GM19238 (cell line): ENCODE measurements around the gene PGF.

Experiments
- DNase-seq: peaks from one replicate; pipeline ENCODE4 v3.0.0; 2011; ENCODE audit warnings: low spot score; ENCODE audit not compliant: insufficient read length

PGF gene

DNA sequence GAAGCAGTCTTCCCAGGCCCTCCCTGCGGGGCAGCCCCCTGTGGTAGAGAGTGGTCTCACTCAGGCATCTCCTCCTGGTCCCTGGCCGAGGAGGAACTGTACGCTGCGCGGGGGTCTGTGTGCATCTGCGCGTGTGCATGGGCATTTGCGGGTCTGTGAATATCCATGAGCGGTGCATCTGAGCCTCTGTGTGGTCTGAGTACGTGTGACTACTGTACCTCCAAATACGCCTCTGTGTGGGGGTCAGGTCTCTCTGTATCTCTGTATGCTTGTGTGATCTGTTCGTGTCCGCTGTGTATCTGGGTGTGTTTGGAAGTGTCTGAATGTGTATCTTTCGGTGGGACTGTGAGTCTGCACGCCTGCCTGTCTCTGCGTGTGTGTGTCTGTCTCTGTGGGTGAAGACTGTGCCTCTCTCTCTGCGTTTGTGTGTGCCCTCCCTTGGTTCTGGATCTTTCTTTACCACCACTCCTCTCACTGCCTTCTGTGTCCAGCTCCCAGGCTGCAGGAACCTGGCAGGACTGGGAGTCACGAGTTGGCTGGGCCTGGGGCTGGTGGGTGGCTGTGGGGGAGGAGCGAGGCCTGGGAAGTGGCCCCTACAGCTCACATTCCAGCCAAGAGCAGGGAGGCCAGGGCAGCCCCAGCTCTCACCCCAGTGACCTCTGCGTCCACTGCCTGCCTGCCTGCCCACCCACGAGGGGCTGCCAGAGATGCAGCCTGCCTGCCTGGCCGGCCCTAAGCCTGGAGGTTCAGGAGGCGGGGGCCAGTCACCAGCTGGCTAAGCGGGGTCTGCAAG, 1.1 kb upstream of the PGF start:
- no peak for DNase-seq

DNA sequence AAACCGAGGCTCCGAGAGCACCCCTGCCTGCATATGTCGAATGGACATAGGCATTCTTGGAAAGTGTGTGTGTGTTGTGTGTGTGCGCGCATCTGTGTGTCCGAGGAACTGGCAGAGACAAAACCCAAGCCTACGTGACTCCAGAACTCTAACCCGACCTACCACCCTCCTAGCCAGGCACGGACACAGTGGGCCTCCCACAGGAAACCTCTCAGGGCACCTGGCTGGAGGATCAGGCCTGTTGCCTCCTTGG, 556 bp upstream of the PGF start:
- DNase-seq: no peak

DNA sequence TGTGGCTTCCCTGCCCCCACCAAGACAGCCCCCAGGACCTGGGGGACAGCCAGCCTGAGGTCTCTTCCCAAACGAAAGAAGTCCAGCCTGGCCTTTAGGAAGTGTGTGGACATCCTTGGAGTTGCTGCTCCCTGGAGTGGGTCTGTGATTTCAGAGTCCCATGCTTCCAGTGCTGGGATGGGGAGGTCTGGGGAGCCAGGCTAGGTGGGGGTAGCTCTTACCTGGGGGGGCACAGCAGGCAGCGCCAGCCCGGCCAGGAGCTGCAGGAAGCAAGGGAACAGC, 509 bp downstream of the PGF start:
- no peak for DNase-seq

DNA sequence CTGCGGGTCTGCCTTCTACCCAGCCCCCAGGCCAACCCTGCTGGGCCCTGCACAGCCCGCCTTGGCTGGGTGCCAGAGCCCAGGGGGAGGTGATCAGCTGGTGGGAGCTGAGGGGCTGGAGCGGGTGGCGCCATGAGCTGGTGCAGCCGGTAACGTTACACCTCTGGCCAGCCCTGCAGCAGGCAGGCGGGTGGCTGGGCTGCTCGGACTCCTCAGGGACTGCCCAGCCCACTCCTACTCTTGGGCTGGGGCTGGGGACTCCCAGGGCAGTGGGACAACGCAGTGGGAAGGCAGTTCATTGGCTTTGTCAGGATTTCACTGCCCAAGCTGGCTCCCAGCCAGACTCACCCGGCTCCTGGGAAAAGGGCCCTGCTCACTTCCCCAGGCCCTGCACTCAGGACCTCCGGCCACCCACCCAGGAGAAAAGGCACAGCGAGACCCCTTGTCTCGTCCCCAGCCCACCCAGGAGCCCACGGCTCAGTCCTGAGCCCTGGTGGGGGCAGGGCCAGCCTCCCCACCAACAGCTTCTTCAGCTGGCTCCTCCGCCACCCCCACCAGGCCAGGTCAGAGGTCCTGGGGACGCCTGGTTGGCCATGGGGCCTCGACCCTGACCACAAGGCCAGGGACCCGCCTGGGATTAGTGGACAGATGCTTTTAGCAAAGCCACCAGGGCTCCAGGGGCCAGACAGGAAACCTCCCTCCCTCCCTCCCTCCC, 1.0 kb downstream of the PGF start:
- no peak for DNase-seq

DNA sequence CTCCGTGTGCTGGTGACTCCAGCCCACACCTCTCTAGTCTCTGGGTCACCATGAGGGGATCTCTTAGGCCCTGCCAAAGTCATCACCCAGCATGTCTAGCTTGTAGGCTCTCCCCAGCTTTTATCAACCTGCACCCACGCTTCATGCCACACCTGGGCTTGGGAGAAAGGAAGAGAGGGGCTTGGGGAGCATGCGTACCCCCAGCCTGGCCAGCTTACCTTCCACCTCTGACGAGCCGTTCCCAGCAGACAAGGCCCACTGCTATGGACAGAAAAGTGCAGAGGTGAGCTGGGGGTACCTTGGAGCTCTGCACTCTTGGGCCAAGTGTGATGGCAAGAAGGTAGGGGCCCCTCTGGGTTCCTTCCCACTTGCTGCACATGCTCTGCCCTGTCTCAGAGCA, 1.7 kb downstream of the PGF start:
- DNase-seq: no peak

DNA sequence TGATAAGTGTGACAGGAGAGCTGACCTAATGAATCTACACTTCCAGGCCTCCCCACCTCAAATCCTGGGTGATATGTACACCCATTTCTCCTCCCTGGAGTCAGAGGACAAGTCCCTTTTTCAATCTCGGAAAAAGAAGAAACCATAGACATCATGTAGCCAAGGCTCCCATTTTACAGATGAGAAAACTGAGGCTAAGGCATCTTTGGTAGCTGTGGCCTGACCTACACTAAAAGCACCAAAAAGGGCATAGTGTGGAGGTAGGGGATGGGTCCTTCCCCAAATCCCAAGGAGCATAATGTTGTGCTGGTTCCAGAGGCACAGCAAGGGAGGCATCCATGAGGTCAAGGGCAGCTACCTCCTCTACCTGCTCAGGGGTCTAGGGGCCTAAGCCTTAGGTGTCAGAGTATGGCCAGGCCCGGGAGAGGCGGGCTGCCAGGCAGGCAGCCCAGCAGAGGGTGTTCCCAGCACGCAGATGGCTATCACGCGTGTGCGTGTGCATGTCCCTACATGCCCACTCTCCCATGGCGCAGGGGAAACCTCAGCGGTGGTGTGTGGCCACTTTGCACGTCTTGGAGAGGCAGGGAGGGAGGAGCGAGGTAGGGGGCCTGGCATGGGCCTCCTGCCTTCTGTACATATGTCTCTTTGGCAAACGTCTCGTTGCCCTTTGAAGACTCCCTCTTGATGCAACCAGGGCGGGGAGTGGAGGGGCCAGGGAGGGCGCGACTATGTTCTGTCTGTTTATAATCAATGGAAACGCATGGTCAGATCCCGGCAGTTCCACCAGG, 2.5 kb downstream of the PGF start:
- no peak for DNase-seq

DNA sequence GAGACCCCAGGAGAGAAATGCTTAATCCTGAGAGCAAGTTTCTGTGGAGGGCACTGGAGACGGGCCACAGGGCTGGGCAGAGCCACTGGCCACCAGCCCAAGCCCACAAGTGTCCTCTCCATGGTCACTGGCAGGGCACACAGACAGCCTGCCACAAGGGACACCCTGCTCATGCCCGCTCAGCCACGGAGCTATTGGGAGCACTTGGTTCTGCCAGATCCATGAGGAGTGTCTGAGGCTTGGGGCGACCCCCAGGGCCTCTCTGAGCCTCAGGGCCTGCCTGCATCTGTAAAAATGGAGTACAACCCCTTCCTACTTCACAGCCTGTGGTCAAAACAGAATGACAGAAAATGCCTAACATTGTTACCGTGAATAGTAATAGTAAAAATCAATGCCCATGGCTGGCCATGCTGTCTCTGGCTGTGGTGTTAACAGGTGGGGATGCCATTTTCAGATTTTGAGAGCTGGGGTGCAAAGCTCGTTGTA, 3.2 kb downstream of the PGF start:
- no peak for DNase-seq

DNA sequence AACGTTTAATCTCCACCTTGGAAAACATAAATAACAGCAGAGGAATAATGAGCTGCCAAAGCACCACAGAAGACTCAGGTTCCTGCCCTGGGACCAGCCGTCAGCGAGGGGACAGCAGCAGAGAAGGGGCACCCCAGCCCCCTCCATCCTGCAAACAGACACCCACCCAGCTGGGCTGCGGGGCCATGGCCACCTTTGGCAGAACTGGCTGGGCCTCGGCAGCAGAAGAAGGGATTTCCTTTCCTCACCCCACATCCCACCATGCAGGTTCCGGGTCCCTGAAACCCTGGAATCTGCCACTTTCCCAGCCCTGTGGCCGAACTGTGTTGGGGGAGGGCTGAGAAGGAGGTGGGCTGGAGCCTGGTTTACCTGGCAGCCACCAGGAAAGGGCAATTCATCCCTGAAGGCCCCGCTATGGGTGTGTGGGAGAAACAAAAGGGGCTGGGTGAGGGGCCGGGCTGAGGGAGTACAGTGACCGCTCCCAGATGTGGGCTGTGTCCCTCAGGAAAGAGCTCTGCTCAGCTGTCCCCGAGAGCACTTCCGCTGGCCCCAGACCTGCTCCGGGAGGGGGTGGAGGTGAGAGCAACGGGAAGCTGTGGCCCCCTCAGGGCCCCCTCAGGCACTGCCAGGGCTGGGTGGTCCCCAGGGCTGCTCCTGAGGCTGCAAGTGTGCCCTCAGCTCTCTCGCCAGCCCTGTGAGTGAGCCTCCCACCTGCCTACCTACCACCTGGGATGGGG, 3.8 kb downstream of the PGF start:
- DNase-seq: no peak

DNA sequence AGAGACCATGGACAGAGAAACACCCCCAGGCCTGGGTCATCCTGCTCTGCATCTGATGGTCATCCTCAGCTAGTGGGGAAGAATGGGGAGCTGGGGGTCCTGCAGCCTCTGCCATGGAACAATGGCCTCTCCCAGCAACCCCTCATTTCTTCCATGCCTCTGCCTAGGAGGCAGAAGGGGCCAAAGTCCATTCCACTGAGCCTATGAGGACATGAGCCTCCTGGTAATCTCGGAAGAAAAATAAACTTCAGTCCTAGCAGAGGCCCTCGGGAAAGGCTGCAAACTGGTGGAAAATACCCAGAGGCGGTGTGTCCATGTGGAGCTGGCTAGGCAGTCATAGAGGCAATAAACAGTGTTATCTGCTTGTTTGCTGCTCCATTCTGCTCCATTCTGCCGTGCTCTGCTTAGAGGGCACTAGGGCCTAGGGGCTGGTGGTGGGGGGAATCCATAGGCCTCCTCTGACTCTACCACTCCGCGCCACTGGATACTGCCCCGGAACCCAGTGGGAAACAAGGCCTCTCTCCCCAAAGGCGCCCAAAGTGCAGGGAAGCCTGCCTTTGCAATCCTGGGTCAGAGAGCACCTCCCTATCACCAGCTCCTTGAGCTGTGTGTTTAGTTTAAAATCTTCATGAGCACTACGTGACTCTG, 4.5 kb downstream of the PGF start:
- no peak for DNase-seq

DNA sequence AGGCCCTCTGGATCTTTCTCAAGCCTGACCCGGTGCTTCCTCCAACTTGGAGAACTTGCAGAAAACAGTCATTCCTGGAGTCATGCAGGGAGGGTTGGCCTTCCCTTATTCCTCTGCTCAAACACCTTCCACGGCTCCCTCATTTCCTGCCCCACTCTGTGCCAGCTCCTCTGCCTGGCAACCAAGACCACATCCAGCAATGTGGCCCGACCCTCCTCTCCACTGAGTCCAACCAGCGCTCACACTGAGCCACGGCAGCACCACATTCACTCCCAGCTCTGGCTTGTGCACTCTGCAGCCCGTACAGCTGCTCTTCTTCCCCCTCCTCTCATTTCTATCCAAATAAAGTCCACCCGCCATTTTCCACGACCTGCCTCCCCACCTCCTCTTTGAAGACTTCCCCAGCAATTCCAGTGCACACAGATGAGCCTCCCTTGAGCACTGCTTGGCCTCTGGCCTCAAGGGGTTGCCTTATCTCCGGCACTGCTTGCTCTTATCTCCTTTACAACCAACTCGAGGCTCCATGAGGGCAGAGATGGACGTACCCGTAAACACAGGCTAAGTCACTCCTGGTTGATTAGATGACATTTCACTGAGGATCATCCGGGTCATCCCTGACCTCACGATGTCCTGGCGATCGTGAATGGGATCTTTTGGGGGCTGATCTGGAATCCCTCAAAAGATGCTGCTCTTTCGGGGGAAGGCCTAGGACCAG, 5.4 kb downstream of the PGF start:
- DNase-seq: no peak

DNA sequence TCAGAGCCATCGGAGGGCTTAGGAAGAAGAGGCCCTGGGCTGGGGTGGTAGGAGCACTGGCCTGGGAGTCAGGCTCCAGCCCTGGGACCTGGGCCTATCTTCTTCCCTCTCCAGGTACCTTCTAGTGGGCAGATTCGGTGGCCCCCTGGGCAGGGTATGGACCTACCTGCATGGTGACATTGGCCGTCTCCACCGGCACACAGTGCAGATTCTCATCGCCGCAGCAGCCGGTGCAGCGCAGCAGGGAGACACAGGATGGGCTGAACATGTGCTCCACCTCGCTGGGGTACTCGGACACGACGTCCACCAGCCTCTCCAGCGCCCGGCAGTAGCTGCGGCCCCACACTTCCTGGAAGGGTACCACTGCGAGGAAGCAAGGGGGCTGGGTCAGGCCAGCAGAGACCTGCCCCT, 6.2 kb downstream of the PGF start:
- no peak for DNase-seq

DNA sequence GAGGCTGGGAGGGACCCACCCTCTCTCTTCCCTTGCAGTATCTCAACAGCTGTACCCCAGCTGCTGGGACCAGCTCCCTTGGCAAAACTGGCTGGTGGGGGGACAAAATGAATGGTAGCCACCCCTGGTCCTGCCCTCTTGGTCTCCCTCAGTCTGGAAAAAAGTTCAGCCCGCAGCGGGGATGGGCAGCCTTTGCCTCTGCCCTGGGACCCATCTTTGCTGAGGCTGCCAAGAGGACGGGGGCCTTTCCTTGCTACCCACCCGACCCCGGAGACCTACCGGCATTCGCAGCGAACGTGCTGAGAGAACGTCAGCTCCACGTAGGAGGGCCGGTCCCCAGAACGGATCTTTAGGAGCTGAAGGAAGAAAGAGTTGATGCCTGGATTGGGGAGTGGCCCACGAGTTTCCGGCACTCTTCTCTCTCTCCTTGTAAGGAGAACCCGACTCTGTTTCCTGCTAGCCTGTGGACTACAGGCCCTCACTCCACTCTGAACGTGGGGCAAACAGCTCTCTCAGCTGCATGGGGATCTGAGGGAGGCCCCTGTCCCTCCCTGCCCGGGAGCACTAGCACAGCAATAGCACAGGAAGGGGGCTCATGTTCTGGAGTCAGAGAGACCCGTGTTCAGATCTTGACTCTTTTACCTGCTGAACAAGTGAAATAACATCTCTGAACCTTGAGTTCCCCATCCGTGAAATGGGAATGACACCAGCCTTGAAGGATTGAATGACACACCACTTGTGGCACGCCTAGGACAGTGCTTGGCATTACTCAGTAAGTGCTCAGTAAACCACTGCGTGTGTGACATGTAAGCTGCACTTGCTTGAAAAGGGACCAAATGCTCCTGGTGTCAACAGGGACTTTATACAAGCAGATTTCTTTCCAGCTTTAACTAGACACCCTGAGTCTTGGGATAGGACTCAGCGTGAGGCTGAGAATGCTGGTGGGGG, 6.9 kb downstream of the PGF start:
- DNase-seq: no peak

DNA sequence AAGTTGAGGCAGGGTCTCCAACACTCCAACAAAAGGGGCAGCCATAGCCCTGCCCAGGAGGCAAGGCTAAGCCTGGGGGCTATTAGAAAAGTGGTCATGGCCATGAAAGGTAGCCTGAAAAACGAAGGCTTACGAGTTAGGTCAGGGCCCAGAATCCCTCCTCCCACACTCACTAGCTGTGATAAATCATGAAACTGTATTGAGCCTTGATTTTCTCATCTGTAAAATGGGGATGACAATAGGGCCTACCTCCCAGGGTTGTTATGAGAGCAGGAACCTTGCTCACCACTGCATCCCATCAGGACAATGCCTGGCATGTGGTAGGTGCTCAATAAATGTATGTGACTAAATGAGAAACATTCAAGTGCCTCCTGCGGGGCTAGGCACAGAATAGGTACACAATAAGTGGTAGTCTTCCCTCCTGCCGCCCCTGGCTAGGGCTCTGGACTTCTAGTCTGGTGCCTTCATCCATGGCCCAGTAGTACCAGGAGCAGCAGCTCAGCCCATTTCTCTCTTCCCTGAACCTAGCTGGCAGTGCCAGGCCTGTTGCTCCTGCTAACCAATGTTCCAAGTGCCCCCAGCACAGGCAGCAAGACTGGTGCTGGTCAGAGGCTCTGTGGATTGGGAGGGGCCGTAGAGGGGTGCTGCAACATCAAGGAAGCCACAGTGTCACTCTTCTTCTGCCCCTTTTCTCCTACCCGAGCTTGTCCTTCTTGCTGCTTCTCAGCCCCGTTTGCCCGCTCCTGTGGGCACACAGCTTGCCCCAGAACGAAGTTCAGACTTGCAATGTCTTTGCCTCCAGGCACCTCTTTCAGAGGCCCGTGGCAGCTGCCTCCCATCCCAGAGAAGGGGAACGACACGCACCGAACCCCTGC, 7.8 kb downstream of the PGF start:
- DNase-seq: no peak

DNA sequence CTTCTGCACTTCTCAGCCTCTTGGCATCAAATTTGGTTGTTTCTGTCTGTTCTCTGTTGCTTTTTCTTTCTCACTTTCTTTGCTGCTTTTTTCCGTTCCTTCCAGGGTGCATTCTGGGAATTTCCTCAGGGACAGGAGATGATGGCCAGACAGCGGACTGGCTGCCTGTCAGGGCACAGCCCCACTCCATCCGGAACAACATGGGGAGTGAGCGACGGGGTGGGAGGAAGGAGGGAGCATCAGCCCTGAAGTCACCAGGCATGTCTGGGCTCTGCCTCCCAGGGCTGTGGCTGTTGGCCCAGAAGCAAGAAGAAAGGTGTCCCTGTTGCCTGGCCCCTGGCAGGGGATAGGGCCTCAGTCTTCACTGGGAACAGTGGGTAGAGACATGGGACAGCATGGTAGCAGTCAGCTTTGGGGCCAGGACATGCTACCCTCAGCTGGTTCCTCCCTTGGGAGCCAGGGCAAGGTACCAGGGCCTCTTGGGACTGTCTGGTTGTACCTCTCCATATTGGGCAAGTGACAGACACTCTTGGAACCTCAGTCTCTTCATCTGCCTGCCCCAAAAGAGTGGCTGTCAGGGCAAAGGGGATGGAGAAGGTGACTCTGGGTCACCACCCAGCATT, 8.6 kb downstream of the PGF start:
- DNase-seq: no peak

DNA sequence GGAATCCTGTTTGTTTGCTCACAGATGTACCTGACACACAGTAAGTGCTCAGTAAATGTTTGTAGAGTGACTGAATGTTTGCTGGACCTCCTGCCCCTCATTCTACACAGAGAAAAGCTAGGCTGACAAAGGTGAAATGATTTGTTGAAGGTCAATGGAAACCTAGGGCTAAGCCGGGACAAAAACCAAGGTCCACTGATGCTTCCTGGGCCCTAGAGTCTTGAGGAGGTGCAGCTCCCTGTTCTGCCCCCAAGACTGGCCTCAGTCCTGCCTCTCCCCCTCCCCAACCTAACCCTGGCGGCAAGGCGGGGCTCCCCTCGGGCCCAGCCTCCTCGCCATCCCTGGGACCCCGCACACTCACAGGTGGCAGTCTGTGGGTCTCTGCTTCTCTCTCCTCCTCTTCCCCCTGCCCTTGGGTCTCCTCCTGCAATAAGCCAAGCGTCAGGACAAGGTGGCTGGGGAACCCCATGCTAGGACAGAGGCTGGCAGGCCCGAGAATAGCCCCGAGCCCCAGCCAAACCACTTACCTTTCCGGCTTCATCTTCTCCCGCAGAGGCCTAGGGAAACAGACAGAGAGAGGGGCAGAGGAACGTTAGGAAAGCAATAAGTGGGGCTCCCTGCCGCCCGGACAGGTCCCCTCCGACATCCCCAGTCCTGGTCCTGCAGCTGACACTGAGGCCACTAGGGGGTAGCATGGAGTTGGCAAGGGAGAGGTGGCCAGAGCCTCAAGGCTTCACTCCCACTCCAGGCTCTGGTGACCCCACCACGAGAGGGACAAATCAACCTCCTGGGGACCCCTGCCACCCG, 9.3 kb downstream of the PGF start:
- DNase-seq: peak; percentile 93

DNA sequence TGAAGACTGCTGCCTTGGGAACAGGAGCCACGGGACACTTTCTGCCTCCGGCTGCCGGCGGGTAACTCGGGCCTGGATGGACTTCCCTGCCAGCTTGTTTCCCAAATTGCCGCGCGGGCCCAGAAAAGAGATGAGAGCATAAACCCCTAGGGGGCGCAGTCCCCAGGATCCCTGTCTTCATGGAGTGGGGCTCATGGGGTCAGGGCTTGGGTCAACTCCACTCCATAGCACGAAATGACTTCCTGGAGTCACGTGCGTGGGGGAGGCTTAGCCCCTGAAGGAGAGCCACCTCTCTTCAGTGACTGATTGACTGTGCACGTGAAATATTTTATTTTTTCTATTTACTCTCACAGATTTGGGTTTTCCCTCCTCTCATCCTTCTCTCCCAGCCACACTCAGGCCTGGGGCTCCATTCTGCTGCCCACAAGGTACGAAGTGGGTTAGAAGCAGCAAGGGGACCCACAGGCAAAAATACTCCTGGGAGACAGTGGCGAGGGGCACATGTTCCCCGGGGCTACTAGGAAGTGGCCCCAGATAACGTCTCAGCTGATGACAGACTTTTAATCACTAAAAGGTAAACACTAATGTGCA, 10.0 kb downstream of the PGF start:
- no peak for DNase-seq

DNA sequence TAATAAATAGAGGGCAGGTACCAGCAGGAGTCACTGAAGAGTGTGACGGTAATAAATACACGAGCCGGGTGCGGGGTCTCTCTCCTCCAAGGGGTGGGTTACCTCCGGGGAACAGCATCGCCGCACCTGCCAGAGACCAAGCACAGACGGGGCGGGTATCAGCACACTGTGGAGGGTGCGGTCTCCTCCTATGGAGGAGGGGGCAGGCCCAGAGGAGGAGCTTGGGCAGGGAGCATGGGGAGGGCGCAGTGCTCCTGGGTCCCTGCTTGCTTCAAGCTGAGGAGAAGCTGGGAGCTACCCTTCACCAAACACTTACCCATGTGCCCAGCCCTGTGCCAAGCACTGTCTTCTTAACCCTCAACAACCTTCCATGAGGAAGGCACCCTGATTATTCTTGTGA, 12.8 kb downstream of the PGF start:
- no peak for DNase-seq
